GM12865 (cell line): ENCODE measurements around the gene TRPM6.
A peak's percentile ranks its signal among the peaks of the same experiment; 100 is the strongest.

Source experiments
- DNase-seq: peaks from one replicate; pipeline ENCODE4 v3.0.0; 2010; ENCODE audit warnings: low read depth
- H3K4me3 ChIP-seq: 2 replicates; pipeline ENCODE4 v1.5.1; 2011; ENCODE audit warnings: mild to moderate bottlenecking, low read depth, low read length, control low read depth
- TF ChIP-seq, protein P1 (sequence below): IDR thresholded peaks from 2 replicates; pipeline ENCODE4 v1.5.1; 2011; ENCODE audit warnings: low read length, control low read depth, low read depth, inconsistent platforms; ENCODE audit not compliant: insufficient read depth; ENCODE audit errors: missing control alignments

Gene TRPM6

DNA sequence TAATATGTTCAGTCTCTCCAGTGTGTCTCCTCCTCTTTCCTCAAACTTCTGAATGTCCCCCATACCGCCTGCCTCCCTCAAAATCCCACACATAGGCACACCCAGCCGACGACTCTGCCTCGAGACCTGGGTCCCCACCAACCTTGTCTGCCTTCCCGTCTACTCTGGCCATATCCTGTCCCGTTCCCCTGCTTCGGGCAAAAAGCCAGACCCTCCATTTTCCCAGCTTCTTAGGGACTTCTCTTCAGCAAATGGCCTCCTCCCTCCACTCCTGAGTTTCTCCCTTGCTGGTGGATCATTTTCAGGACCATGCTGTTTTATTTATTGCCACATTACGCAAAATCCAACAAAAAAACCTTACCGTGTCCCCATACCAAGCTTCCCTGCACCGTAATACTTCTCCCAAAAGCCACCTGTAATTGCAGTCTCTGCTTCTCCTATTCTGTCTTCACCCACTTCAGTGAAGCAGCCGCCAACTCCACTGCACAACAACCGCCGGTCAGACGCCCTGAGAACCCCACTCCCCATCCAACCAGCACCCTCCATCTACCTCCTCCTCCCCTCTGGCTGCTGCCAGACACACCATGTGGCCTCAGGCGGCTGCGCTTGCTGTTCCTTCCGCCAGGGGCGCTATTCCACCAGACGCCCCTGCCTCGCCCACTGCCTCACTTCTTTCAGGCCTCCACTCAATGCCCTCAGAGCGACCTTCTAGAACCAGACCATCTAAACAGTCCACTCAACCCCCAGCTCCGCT lies 117.0 kb downstream of the TRPM6 start:
- no peak overlapping the region for H3K4me3 ChIP-seq
- TF ChIP-seq, protein P1, sequence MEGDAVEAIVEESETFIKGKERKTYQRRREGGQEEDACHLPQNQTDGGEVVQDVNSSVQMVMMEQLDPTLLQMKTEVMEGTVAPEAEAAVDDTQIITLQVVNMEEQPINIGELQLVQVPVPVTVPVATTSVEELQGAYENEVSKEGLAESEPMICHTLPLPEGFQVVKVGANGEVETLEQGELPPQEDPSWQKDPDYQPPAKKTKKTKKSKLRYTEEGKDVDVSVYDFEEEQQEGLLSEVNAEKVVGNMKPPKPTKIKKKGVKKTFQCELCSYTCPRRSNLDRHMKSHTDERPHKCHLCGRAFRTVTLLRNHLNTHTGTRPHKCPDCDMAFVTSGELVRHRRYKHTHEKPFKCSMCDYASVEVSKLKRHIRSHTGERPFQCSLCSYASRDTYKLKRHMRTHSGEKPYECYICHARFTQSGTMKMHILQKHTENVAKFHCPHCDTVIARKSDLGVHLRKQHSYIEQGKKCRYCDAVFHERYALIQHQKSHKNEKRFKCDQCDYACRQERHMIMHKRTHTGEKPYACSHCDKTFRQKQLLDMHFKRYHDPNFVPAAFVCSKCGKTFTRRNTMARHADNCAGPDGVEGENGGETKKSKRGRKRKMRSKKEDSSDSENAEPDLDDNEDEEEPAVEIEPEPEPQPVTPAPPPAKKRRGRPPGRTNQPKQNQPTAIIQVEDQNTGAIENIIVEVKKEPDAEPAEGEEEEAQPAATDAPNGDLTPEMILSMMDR = peak; percentile 91
- peak; percentile 46 for DNase-seq

DNA sequence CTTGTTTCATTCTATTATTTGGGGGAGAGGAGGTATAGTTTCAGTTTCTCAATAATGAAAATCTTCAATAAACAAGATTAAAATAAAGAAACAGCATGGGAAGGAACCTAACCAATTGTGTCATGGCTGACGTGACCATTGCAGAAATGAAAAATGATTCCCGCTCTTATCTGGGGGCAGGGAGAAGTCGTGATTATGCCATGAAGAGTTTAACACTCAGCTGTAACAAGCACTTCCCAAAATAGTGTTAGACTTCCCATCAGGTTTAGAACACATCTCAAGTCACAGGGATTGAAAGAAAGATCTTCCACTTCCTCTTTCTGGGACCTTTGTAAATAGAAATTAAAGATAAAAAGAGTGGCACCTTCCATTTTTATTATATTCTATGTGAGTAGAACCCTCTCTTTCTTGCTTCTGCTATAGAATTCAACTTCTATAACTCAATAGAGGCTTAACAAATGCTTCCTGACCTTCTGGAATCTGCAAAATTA lies 122.2 kb downstream of the TRPM6 start:
- no peak overlapping the region for H3K4me3 ChIP-seq
- TF ChIP-seq, protein P1 = no peak
- no peak for DNase-seq

DNA sequence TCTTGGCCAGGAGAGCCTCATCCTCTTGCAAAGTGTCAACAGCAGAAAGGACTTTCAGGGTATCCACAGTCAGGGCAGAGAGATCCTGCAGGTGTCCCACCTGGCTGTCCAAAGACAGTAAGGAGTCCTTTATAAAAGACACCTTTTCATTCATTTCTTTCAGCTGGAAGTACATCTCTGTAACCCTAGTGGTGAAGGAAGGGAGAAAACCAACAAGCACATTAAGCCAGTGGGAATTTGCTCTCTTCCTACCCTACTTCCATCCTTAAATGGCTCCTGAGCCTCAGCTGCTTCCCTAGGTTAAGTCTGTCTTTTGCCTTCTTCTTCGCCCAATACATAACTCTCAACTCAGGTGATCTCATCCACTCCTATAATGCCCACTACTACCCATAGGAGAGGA lies 124.8 kb downstream of the TRPM6 start:
- DNase-seq = no peak
- TF ChIP-seq, protein P1 = no peak

DNA sequence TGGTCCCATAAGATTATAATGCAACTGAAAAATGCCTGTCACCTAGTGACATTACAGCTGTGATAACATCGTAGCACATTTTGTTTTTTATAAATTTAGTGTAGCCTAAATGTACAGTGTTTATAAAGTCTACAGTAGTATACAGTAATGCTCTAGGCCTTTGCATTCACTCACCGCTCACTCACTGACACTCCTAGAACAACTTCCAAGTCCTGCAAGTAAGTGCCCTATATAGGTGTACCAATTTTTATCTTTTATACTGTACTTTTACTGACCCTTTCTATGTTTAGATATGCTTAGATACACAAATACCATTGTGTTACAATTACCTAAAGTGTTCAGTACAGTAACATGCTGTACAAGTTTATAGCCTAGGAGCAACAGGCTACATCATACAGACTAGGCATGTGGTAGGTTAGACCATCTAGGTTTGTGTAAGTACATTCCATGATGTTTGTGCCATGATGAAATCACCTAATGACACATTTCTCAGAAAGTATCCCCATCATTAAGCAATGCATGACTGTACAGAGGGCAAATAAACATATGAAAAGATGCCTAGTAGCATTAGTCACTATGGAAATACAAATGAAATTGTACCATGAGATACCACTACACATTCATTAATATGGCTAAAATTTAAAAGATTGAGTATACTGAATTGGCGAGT lies 127.6 kb downstream of the TRPM6 start:
- H3K4me3 ChIP-seq = no peak overlapping the region
- TF ChIP-seq, protein P1 = no peak
- DNase-seq = no peak

More for the DNA sequence above, 124.8 kb downstream of the TRPM6 start:
- no peak overlapping the region for H3K4me3 ChIP-seq

DNA sequence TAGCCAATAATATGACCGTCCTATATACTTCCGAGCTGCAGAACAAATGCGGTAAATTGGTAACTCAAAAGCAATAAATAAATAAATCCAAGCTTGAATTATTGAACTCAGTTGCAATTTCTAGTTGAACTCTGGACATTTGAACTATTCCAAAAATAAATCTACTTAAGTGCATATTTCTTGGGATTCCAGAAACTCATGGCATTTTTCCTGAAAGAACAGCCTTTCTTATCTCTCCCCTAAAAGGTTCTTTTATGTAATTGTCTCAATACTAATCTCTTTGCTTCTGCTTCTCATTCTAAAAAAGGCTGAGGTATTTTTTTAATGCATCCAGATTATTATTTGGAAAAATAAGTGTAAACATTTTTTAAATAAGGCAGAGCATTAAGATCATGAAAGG lies 131.7 kb downstream of the TRPM6 start:
- no peak for DNase-seq
- TF ChIP-seq, protein P1 = no peak
- H3K4me3 ChIP-seq = no peak overlapping the region

DNA sequence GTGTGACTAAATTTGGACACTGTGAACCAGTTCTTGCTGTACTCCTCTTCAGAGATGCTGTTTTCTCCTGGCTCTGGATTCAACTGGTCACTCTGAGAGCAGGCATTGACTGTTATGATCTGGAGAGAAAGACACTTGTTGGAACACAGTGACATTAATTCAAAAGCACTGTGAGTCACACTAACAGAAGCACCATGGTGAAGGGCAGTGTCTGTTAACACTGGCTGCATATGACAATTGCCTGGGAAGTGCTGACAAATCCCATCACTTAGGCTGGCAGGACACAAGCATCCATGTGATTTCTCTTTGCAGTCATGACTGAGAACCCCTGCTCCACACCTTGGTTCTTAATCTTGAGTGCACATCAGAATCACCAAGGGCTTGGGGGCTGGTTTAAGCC lies 132.4 kb downstream of the TRPM6 start:
- TF ChIP-seq, protein P1 = no peak
- H3K4me3 ChIP-seq = no peak overlapping the region
- no peak for DNase-seq
